Fibroblast of mammary gland (primary cell): ENCODE data around the gene MICU1.

Source experiments
- DNase-seq: peaks from one replicate; pipeline ENCODE4 v3.0.0-alpha.2; 2010; ENCODE audit warnings: low read depth
- H3K4me3 ChIP-seq: 2 replicates; pipeline ENCODE4 v1.5.1; 2011; ENCODE audit warnings: low read depth, mild to moderate bottlenecking, low read length, moderate library complexity; ENCODE audit not compliant: control insufficient read depth
- CTCF ChIP-seq: conservative IDR thresholded peaks from 2 replicates; pipeline ENCODE4 v1.5.1; 2011; ENCODE audit warnings: low read depth, low read length, inconsistent platforms; ENCODE audit not compliant: control insufficient read depth, insufficient read depth

The MICU1 gene

GRCh38 chr10:72637398-72637857 lies 11.5 kb upstream of the MICU1 start:
- TF ChIP-seq CTCF: no peak
- peak; percentile 88 for DNase-seq
- H3K4me3 ChIP-seq: no peak overlapping the region

- no peak for TF ChIP-seq CTCF
Measured at GRCh38 chr10:72630144-72630543, 4.3 kb upstream of the MICU1 start.

GRCh38 chr10:72626444-72626754 lies 520 bp upstream of the MICU1 start:
- no peak for TF ChIP-seq CTCF

More at GRCh38 chr10:72630144-72630543, 4.3 kb upstream of the MICU1 start:
- no peak for DNase-seq
- no peak overlapping the region for H3K4me3 ChIP-seq

GRCh38 chr10:72625276-72625607 lies 637 bp downstream of the MICU1 start:
- DNase-seq: peak; percentile 32
- H3K4me3 ChIP-seq: peak overlapping the region; percentile 91
- no peak for TF ChIP-seq CTCF

More at GRCh38 chr10:72626444-72626754, 520 bp upstream of the MICU1 start:
- peak overlapping the region; percentile 91 for H3K4me3 ChIP-seq
- no peak for DNase-seq

DNA sequence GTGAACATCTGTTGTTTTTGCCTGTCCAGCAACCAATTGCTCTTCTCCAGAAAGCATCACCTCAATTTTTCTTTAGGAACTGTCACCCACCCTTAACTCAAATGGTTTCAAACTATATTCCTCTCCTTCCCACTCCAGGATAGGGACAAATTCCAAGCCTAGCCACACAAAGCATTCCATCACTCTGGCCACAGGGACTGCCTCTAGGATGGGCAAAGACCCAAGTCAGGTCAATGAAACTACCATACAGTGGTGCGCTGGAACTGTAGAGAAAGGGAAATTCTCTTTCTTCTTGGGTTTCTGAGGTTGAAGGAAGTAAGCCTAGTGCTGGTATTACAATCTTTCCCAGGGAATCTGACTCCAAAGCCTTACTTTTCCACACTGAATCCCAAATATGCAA lies 3.6 kb downstream of the MICU1 start:
- DNase-seq: no peak
- H3K4me3 ChIP-seq: no peak overlapping the region
- TF ChIP-seq CTCF: no peak

DNA sequence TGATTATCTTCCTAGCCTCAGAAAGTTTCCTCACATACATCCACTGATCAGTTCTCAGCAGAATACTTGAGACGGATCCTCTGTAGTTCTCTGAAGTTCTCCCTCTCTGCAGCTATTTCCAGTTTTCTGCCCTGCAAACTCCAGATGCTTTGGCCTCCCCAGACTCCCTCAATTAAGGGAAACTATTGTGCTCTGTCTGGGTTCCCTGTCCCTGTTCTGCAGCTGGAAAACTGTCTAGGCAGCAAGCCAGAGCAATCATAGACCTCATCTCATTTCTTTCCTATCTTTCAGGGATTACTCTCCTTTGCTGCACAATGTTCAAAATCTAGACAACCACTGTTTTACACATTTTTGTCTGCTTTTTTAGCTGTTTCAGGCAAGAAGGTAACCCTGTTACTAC lies 9.2 kb downstream of the MICU1 start:
- no peak for DNase-seq
- TF ChIP-seq CTCF: no peak
- no peak overlapping the region for H3K4me3 ChIP-seq

DNA sequence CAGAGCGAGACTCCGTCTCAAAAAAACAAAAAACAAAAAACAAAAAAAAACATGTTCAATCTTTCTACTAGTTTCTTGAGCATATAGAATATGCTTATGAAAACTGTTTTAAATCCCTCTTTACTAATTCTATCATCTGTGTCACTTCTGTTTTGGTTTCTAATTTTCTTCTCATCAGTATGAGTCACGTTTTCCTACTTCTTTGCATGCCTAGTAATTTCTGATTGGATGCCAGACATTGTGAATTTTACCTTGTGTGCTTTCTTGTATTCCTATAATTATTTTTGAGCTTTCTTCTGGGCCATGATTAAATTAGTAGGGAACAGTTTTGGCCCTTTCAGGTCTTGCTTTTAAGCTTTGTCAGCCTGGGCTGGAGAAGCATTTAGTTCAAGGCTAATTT lies 9.9 kb downstream of the MICU1 start:
- DNase-seq: peak; percentile 28
- no peak overlapping the region for H3K4me3 ChIP-seq
- no peak for TF ChIP-seq CTCF
